GM18873 (cell line): ENCODE results near the gene SLC25A1.
"Not testable (repeated sequence)": the region's sequence is repeated elsewhere in the genome, so short reads cannot be mapped to it uniquely, and the experiment has no call there.

Source experiments
- ATAC-seq: cut with Tn5 transposase; IDR thresholded peaks from one replicate; pipeline ENCODE4 v1.9.1; 2021; ENCODE audit warnings: mild to moderate bottlenecking, moderate library complexity, moderate number of reproducible peaks; ENCODE audit not compliant: unreplicated experiment, low FRiP score

SLC25A1 gene

GRCh38 chr22:19207401-19207808, 28.9 kb upstream of the SLC25A1 start:
- no peak for ATAC-seq

DNA sequence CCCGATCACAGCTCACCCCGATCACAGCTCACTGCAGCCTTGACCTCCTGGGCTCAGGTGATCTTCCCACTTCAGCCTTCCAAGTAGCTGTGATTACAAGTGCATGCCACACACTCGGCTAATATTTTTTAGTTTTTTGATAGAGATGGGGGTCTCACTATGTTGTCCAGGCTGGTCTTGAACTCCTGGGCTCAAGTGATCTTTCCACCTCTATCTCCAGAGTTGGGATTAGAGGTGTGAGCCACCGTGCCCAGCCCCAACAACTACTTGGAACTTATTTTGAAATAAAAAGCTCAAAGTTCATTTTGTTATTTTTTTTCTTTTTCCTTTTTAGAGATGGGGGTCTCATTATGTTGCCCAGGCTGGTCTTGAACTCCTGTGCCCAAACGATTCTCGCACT, 27.8 kb upstream of the SLC25A1 start:
- ATAC-seq = no peak

DNA sequence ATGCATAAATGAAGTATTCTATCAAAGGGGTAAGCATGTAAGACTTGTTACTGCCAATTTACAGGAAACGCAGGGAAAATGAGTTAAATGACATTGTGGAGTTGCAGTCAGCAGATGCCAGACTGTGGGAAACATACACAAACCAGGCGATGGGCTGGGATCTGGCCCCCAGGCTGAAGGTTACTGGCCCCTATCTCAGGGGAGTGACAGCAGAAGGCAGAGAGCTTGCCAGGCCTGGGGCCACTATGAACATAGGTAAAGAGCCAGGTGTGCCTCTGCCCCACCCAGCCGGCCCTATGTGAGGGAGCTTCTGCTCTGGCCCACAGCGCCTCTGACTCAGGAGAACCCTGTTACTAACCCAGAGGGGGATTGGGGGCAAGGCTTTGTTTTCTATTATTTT, 26.1 kb upstream of the SLC25A1 start:
- no peak for ATAC-seq

- no peak for ATAC-seq
Measured at GRCh38 chr22:19203834-19204233, 25.3 kb upstream of the SLC25A1 start.

GRCh38 chr22:19202799-19203186, 24.3 kb upstream of the SLC25A1 start:
- ATAC-seq = not testable (repeated sequence)

GRCh38 chr22:19201869-19202798, 23.6 kb upstream of the SLC25A1 start:
- ATAC-seq = no peak

GRCh38 chr22:19201130-19201868, 22.8 kb upstream of the SLC25A1 start:
- ATAC-seq = no peak

GRCh38 chr22:19199479-19199878, 20.9 kb upstream of the SLC25A1 start:
- no peak for ATAC-seq

DNA sequence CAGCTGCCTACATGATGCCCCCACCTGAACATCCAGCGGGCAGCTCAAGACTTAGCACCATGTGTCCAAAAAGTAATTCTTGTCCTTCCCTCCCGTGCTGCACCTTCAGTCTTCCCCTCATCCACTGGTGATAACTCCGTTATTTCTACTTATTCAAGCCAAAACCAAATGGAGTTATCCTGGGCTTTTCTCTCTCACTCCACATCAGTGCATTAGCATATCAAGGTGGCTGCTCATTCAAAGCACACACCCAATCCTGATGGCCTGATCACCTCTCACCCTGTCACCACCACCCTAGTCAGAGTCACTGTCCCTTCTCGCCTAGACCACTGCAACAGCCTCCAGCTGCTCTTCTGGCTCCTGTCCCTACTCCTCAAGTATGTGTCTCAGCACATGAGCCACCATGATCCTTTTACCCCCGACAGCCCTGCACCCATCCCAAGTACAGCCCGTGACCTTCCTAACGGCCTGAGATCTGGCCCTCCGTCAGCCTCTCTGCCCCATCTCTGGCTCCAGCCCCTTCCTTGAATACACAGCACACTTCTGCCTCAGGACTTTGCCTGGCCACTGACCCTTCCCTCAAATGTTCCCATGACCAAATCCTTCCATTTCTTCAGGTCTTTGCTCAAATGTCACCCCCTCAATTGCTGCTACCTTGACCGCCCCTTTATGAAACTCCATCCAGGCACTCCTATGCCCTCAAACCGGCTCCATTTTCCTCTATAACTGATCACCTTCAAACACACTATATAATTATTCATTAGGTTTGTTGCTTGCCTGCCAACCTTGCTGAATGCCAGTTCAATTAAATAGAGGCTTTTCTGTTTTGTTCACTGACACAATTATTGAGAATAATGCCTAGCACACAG, 19.7 kb upstream of the SLC25A1 start:
- no peak for ATAC-seq

GRCh38 chr22:19196841-19197612, 18.5 kb upstream of the SLC25A1 start:
- ATAC-seq = no peak

DNA sequence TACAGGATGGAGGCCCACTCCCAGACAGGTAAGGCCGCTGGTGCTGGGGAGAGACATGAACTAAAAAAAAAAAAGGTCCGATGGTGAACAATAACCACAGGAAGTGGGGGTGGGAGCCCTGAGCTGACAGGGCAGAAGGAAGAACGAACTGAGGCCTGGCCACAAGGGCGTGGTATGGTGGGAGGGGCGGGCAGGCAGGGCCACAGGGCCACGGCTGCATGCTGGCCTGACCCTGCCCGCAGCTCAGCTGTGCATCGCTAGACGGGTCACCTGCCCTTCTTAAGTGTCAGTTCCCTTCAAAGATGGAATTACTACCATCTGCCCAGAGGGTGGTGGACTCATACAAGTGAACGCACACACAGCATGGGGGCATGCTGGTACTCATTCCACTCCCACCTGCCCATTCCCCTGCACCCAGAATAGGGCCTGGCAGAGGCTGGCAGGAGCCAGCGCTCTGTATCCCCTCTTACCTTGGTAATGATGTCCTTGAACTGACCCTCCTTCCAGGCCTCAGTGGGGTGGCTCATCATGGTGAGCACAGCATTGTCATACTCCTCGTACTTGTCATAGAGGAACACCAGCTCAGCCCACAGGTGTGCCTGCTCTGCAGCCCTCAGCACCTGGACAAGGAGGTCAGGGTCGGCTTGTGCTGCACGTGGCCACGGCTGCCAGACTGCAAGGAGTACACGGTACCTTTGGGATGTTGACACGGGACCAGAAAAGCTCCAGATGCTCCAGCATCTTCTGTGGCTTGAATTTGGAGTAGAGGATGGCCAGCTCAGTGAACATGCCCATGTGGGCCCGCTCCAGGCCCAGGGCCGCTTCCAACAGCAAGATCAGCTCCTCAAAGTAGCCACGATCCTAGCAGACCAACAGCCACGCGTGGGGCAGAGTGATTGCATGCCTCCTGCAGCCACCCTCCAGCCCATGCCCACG, 17.5 kb upstream of the SLC25A1 start:
- ATAC-seq = no peak

DNA sequence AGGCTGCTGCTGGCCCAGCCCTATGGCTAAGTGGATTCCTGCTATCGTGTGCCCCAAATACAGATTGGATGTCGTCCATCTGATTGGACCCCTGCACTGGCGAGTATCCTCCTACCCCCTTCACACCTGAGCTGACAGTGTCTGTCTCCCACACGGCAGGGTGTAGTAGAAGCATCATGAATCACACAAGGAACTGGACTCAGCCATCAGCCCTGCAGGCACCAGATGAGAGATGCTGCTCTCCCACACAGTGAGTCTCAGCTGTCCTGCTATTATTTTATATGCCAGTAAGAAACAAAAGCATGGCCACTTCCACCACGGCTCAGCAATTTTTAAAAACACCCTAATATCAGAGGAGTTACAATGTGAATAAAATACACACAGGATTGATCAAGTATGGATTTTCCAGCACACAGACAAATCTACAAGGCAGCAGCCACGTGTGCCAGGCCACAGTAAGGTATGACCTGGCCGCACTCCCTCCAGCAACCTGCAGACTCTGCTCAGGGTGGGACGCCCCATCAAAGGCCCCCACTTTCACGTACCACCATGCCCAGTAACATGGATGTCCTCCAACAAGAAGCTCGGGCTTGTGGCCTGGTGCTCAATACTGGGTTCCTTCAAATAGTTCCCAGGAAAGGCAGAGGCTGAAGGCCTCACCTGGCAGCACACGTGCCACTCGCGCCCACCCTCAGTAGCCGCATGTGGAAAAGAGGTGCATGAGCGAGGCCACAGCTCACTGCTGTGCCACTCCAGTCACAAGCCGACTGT, 16.4 kb upstream of the SLC25A1 start:
- ATAC-seq = no peak

DNA sequence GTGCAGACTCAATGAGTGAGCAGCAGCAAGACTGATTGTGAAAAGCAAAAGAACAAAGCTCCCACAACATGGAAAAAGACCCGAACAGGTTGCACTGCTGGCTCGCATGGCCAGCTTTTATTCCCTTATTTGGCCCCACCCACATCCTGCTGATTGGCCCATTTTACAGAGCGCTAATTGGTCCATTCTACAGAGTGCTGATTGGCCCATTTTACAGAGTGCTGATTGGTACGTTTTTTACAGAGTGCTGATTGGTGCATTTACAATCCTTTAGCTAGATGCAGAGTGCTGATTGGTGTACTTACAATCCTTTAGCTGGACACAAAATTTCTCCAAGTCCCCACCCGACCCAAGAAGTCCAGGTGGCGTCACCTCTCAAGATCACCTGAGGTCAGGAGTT, 15.3 kb upstream of the SLC25A1 start:
- no peak for ATAC-seq

DNA sequence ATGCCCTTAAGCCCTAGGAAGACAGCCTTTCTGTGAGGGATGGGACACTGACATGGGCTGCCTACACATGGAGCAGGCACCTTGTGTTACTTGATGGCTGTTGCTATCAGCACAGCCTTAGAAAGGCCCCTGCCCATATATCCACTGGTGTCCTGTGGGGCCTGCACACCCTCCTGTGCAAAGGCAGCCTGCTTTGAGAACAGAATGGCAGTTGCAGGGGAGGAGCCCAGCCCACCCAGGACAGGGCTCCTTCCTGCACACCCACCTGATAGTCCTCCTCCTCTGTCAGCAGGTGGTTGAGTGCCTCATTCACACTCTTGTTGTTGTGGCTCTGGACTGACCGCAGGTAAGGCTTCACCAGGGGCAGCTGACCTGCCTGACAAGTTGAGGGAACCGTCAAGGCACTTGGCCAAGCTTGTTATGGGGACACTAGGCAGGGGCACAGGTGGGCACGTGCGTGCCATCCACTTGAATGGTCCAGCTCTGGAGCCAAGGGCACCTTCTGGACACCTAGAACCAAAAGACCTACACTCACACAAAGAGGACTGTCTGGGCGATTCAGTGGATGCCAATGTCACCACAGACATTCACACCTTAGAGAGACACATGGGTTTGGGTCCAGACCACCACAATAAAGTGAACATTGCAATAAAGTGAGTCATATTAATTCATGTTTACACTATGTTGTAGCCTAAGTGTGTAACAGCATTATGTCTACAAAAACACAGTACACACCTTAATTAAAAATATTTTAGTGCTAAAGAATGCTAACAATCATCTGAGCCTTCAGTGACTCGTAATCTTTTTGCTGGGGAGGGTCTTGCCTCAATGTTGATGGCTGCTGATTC, 9.4 kb upstream of the SLC25A1 start:
- no peak for ATAC-seq

- ATAC-seq = no peak
Measured at GRCh38 chr22:19184276-19184997, 5.9 kb upstream of the SLC25A1 start.

DNA sequence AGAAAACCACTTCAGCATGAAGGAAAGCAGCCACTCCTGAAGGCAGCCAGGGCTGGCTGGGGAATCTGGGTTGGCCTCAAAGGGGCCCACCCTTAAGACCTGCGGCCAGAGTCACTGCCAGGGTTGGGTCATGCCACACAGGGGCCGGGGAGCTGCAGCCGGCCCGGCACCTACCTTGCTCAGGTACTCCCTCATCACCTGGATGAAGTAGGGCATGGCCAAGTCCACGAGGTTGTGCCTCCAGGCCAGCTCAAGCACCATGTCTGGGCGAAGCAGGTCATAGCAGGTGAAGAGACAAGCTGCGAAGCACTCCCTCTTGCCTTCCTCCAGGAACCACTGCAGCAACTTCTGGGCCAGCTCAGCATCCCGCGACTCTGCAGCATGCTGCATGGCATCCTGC, 4.7 kb upstream of the SLC25A1 start:
- ATAC-seq = no peak
